HCT116 (cell line): ENCODE measurements around the gene FAM180A. TPM values are rescaled to one million over a fixed set of nuclear protein-coding genes. Genes with fewer than 3 reads are reported as not detected.

Experiments used
- ATAC-seq: fragments of 200-7000 bp; cut with Tn5 transposase; 2 replicates; pipeline ENCODE4 v1.9.1; 2020; ENCODE audit warnings: mild to moderate bottlenecking, moderate library complexity
- BruUV-seq: library from RNA; stranded (reverse); fragments of 400-500 nt; replicated peaks from 2 replicates; lab custom pipeline; 2021; lab: Mats Ljungman, UMichigan
- CTCF ChIA-PET: fragments of 300-600 bp; sonication (Branson Sonifier 250); formaldehyde crosslinking; loops from one replicate; lab custom pipeline; 2021; ENCODE audit warnings: antibody characterized with exemption; lab: Charles Lee
- POLR2A ChIA-PET: fragments of 300-600, 350-600 bp; sonication (Branson Sonifier 250); formaldehyde crosslinking; loops from one replicate; lab custom pipeline; 2021; ENCODE audit warnings: antibody characterized with exemption; lab: Charles Lee
- RAD21 ChIA-PET, 2 experiments: fragments of 300-600 bp; sonication (Branson Sonifier 250); formaldehyde crosslinking; loops; one replicate each; lab custom pipeline; 2023; ENCODE audit warnings: low total read pairs in 2 of 2; ENCODE audit not compliant: uncharacterized antibody in 2 of 2, unreplicated experiment in 2 of 2, low non-redundant PET in 1 of 2; lab: Charles Lee
- DNase-seq: peaks from one replicate; pipeline ENCODE4 v3.0.0-alpha.2; 2010; ENCODE audit warnings: low read depth, low spot score
- H2AFZ ChIP-seq: fragments of 200-600 bp; shearing (Covaris generic), sonication (generic); 2 replicates; pipeline ENCODE4 v1.6.1; 2017; ENCODE audit warnings: low read depth, mixed run types, mixed read lengths, antibody characterized with exemption, low read length; ENCODE audit not compliant: poor library complexity, severe bottlenecking
- H3K27ac ChIP-seq: 2 replicates; pipeline ENCODE4 v1.5.1; 2012; ENCODE audit warnings: low read depth, low read length
- H3K27me3 ChIP-seq: fragments of 200-600 bp; sonication (generic); 2 replicates; pipeline ENCODE4 v1.6.1; 2016; ENCODE audit warnings: mixed run types, low read length, mixed read lengths; ENCODE audit not compliant: insufficient read depth
- H3K36me3 ChIP-seq, 2 experiments: fragments of 200-500 bp in 1 of 2; fragments of 200-600 bp in 1 of 2; sonication (Bioruptor generic) in 1 of 2; sonication (generic) in 1 of 2; 2 replicates each; pipeline versions ENCODE4 v1.5.1 to v1.6.1; 2014 to 2016; ENCODE audit warnings: low read length in 2 of 2, inconsistent platforms in 1 of 2, mixed read lengths in 1 of 2, mixed run types in 1 of 2; ENCODE audit not compliant: insufficient read depth in 2 of 2, control insufficient read depth in 1 of 2
- H3K4me1 ChIP-seq, 2 experiments: fragments of 200-600 bp in 1 of 2; sonication (generic) in 1 of 2; 2 replicates each; pipeline versions ENCODE4 v1.5.1 to v1.6.1; 2012 to 2017; ENCODE audit warnings: low read length in 2 of 2, inconsistent platforms in 1 of 2, mild to moderate bottlenecking in 1 of 2, mixed read lengths in 1 of 2, mixed run types in 1 of 2, moderate library complexity in 1 of 2; ENCODE audit not compliant: insufficient read depth in 2 of 2, control insufficient read depth in 1 of 2
- H3K4me2 ChIP-seq: fragments of 200-600 bp; sonication (generic); 2 replicates; pipeline ENCODE4 v1.6.1; 2017; ENCODE audit warnings: mixed run types, low read length, mixed read lengths
- H3K4me3 ChIP-seq, 2 experiments: fragments of 200-600 bp in 1 of 2; sonication (generic) in 1 of 2; replicated peaks in 1 of 2; 2 replicates each; pipeline ENCODE4 v1.5.1; 2011 to 2016; ENCODE audit warnings: low read length in 2 of 2, control low read depth in 1 of 2, low read depth in 1 of 2, mild to moderate bottlenecking in 1 of 2, mixed read lengths in 1 of 2, mixed run types in 1 of 2
- H3K79me2 ChIP-seq: fragments of 200-600 bp; sonication (generic); 2 replicates; pipeline ENCODE4 v1.6.1; 2017; ENCODE audit warnings: mild to moderate bottlenecking, mixed run types, low read length, moderate library complexity, mixed read lengths; ENCODE audit not compliant: insufficient read depth
- H3K9ac ChIP-seq: fragments of 200-600 bp; sonication (generic); 2 replicates; pipeline ENCODE4 v1.6.1; 2016; ENCODE audit warnings: low read length, mixed read lengths
- H3K9me2 ChIP-seq: fragments of 200-600 bp; sonication (generic), shearing (Covaris generic); 2 replicates; pipeline ENCODE4 v1.6.1; 2017; ENCODE audit warnings: mixed run types, mild to moderate bottlenecking, moderate library complexity; ENCODE audit not compliant: insufficient read depth
- H3K9me3 ChIP-seq, 2 experiments: fragments of 200-500 bp in 1 of 2; fragments of 200-600 bp in 1 of 2; sonication (Bioruptor generic) in 1 of 2; sonication (generic) in 1 of 2; 2 replicates each; pipeline ENCODE4 v1.6.1; 2014 to 2017; ENCODE audit warnings: low read length in 2 of 2, mixed read lengths in 2 of 2, inconsistent platforms in 1 of 2, low read depth in 1 of 2, mild to moderate bottlenecking in 1 of 2, mixed run types in 1 of 2, moderate library complexity in 1 of 2; ENCODE audit not compliant: control insufficient read depth in 1 of 2, insufficient read depth in 1 of 2
- H4K20me1 ChIP-seq: fragments of 200-600 bp; sonication (generic), shearing (Covaris generic); 2 replicates; pipeline ENCODE4 v1.6.1; 2017; ENCODE audit warnings: mixed run types, mild to moderate bottlenecking, moderate library complexity; ENCODE audit not compliant: insufficient read depth
- ATF3 ChIP-seq: IDR thresholded peaks from 2 replicates; pipeline ENCODE4 v1.6.1; 2012
- ELF1 ChIP-seq: IDR thresholded peaks from 2 replicates; pipeline ENCODE4 v1.6.1; 2012; ENCODE audit warnings: low read depth, borderline replicate concordance
- EZH2phosphoT487 ChIP-seq: fragments of 200-600 bp; IDR thresholded peaks from 2 replicates; pipeline ENCODE4 v1.6.1; 2018; ENCODE audit warnings: antibody characterized with exemption, borderline replicate concordance
- FOSL1 ChIP-seq: IDR thresholded peaks from 2 replicates; pipeline ENCODE4 v1.6.1; 2012; ENCODE audit warnings: low read depth
- JUND ChIP-seq: IDR thresholded peaks from 2 replicates; pipeline ENCODE4 v1.6.1; 2012
- REST ChIP-seq: IDR thresholded peaks from 2 replicates; pipeline ENCODE4 v1.6.1; 2012; ENCODE audit warnings: low read depth
- SP1 ChIP-seq: IDR thresholded peaks from 2 replicates; pipeline ENCODE4 v1.6.1; 2012; ENCODE audit warnings: low read depth
- SRF ChIP-seq: IDR thresholded peaks from 2 replicates; pipeline ENCODE4 v1.6.1; 2012; ENCODE audit warnings: low read depth
- ZBTB33 ChIP-seq: IDR thresholded peaks from 2 replicates; pipeline ENCODE4 v1.6.1; 2011; ENCODE audit warnings: mild to moderate bottlenecking, low read length, moderate library complexity; ENCODE audit not compliant: insufficient replicate concordance; ENCODE audit errors: extremely low read depth
- ZFX ChIP-seq: fragments of 450-650 bp; IDR thresholded peaks from 2 replicates; pipeline ENCODE4 v1.6.1; 2017
- intact Hi-C: fragments of 100-400 bp; cut with micrococcal nuclease; formaldehyde crosslinking; loops from 2 replicates; pipeline ENCODE4 v1.10.0; 2022
- total RNA-seq: library from RNA; stranded (reverse); gene quantifications from one replicate; pipeline ENCODE4 v1.2.1, GENCODE V29; 2021; ENCODE audit not compliant: unreplicated experiment

The FAM180A gene
- total RNA-seq, 1 experiment from 2014 or later = 0.59 TPM

DNA sequence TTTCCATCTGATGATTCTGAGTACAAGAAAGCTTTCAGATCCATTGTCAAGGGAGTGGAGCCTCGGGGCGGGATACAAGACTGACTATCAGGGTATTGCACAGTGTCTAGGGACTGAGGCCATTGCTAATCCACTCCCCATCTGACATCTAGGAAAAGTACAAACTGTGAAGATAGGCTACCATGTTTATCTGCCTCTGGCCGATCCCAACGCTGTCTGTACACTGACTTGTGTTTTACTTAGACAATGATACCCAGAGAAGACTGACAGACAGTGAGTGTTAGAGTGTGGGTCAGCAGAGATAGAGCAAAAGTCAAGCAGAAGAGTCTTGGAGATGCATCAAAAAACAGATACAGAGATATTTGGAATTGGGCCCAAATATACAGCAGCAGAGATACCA lies 17.5 kb downstream of the FAM180A start:
- no peak for DNase-seq
- POLR2A ChIA-PET = no interaction called here
- H3K9me2 ChIP-seq = no peaks in the 10 kb centered on the region
- H3K36me3 ChIP-seq = no peaks in the 10 kb centered on the region
- H3K9me3 ChIP-seq = no peaks in the 10 kb centered on the region
- H3K27me3 ChIP-seq = no peaks in the 10 kb centered on the region
- intact Hi-C loops = no loop called here
- H4K20me1 ChIP-seq = no peaks in the 10 kb centered on the region
- RAD21 ChIA-PET = no interaction called here
- H3K4me1 ChIP-seq = peaks cover 0 to 8% of the 10 kb centered on the region in 2 experiments; a peak in 1 of 4 replicates
- no peak overlapping the region for H3K4me3 ChIP-seq
- CTCF ChIA-PET = no interaction called here
- H3K79me2 ChIP-seq = no peaks in the 10 kb centered on the region
- BruUV-seq = no TSS peak
- H2AFZ ChIP-seq = no peak overlapping the region
- no peak for ATAC-seq
- H3K27ac ChIP-seq = no peak overlapping the region
- H3K4me2 ChIP-seq = no peak overlapping the region
- no peak overlapping the region for H3K9ac ChIP-seq
- no peak for TF ChIP-seq ATF3
- TF ChIP-seq SRF = no peak
- TF ChIP-seq ZBTB33 = no peak
- no peak for TF ChIP-seq EZH2phosphoT487
- no peak for TF ChIP-seq JUND
- TF ChIP-seq SP1 = no peak
- no peak for TF ChIP-seq FOSL1
- no peak for TF ChIP-seq ZFX
- TF ChIP-seq REST = no peak
- no peak for TF ChIP-seq ELF1
